ENCODE measurements around the gene ADCY1.

Gene ADCY1

DNA sequence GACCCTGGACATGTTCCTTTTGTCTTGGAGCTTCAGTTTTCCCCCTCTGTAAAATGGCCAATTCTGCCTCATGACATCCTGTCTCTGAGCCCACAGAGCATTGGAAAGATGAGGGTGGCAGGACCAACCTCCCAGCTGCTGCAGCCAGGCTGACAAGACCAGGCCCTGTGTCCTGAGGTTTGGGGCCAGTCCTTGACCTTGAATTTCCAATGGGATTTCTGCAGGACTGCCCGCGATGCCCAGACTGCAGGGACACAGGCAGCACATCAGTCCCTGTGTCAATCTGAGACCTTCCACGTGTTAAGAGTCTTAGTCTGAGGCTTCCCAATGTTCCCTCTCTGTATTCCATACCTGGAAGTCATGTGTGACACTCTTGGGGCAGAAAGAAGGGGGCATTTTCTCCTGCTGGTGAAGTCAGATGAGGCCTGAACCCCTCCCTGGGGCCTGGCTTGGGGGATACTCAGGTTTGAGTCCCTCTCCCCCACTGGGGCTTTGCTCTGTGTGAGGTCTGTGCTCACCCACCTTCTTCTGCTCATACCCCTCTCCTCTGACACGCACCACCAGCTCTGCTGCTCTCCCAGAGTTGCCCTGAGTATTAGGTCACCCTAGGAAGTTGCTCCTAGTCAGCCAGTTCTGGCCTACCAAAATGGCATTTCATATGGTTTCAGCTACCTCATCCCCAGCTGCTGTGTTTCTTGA lies 79.2 kb downstream of the ADCY1 start:
- DNase-seq (ENCODE audit: low spot score) = no peak
- TF ChIP-seq, protein P1, sequence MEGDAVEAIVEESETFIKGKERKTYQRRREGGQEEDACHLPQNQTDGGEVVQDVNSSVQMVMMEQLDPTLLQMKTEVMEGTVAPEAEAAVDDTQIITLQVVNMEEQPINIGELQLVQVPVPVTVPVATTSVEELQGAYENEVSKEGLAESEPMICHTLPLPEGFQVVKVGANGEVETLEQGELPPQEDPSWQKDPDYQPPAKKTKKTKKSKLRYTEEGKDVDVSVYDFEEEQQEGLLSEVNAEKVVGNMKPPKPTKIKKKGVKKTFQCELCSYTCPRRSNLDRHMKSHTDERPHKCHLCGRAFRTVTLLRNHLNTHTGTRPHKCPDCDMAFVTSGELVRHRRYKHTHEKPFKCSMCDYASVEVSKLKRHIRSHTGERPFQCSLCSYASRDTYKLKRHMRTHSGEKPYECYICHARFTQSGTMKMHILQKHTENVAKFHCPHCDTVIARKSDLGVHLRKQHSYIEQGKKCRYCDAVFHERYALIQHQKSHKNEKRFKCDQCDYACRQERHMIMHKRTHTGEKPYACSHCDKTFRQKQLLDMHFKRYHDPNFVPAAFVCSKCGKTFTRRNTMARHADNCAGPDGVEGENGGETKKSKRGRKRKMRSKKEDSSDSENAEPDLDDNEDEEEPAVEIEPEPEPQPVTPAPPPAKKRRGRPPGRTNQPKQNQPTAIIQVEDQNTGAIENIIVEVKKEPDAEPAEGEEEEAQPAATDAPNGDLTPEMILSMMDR (IDR thresholded peaks at IDR 0.05; ENCODE audit: borderline replicate concordance, control extremely low read depth, extremely low read depth, insufficient read depth, missing control alignments) = no peak
- in situ Hi-C loops (cut with MboI; ENCODE audit: low sequenced_read_pairs, unreplicated experiment) = no loop called here

GRCh38 chr7:45654341-45654740 lies 80.2 kb downstream of the ADCY1 start:
- in situ Hi-C loops (cut with MboI; ENCODE audit: low sequenced_read_pairs, unreplicated experiment) = no loop called here
- DNase-seq (ENCODE audit: low spot score) = no peak
- TF ChIP-seq, protein P1 (IDR thresholded peaks at IDR 0.05; ENCODE audit: borderline replicate concordance, control extremely low read depth, extremely low read depth, insufficient read depth, missing control alignments) = no peak

DNA sequence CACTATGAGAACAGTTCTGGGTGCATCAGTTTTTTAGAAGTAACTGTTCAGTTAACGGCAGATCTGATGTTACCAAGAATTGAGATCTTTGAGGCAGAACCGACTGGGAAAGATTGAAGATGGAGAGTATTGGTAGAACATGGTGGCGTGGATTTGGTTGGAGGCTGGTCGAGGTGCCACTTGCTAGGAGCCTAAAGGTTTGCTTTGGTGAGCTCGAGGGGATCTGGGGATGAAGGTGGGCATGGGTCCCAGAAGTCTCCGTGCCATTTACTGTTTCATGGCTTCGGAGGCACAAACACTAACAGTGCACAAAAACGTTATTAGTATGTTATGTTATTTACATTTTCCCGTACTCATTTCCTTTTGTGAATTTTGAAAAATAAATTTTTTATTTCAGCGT lies 81.4 kb downstream of the ADCY1 start:
- TF ChIP-seq, protein P1 (IDR thresholded peaks at IDR 0.05; ENCODE audit: borderline replicate concordance, control extremely low read depth, extremely low read depth, insufficient read depth, missing control alignments) = no peak
- in situ Hi-C loops (cut with MboI; ENCODE audit: low sequenced_read_pairs, unreplicated experiment) = no loop called here
- no peak for DNase-seq (ENCODE audit: low spot score)

GRCh38 chr7:45656431-45656830 lies 82.3 kb downstream of the ADCY1 start:
- in situ Hi-C loops (cut with MboI; ENCODE audit: low sequenced_read_pairs, unreplicated experiment) = no loop called here

GRCh38 chr7:45657136-45657889 lies 83.1 kb downstream of the ADCY1 start:
- in situ Hi-C loops (cut with MboI; ENCODE audit: low sequenced_read_pairs, unreplicated experiment) = no loop called here
- TF ChIP-seq, protein P1 (IDR thresholded peaks at IDR 0.05; ENCODE audit: borderline replicate concordance, control extremely low read depth, extremely low read depth, insufficient read depth, missing control alignments) = no peak
- DNase-seq (ENCODE audit: low spot score) = no peak

More at GRCh38 chr7:45656431-45656830, 82.3 kb downstream of the ADCY1 start:
- TF ChIP-seq, protein P1 (IDR thresholded peaks at IDR 0.05; ENCODE audit: borderline replicate concordance, control extremely low read depth, extremely low read depth, insufficient read depth, missing control alignments) = no peak
- DNase-seq (ENCODE audit: low spot score) = no peak

GRCh38 chr7:45657890-45658715 lies 83.9 kb downstream of the ADCY1 start:
- DNase-seq (ENCODE audit: low spot score) = no peak
- TF ChIP-seq, protein P1 (IDR thresholded peaks at IDR 0.05; ENCODE audit: borderline replicate concordance, control extremely low read depth, extremely low read depth, insufficient read depth, missing control alignments) = no peak
- in situ Hi-C loops (cut with MboI; ENCODE audit: low sequenced_read_pairs, unreplicated experiment) = no loop called here
